Skeletal muscle satellite cell (primary cell): ENCODE data around the gene NAGA.

Experiments used
- H3K27me3 ChIP-seq: 2 replicates; pipeline ENCODE4 v1.7.0; 2013; ENCODE audit warnings: low read length; ENCODE audit not compliant: control insufficient read depth, insufficient read depth
- H3K36me3 ChIP-seq: 2 replicates; pipeline ENCODE4 v1.7.0; 2013; ENCODE audit warnings: mild to moderate bottlenecking, control low read depth, low read length; ENCODE audit not compliant: insufficient read depth
- H3K4me1 ChIP-seq: 2 replicates; pipeline ENCODE4 v1.7.0; 2013; ENCODE audit warnings: low read length; ENCODE audit not compliant: control insufficient read depth, insufficient read depth
- H3K4me2 ChIP-seq: 2 replicates; pipeline ENCODE4 v1.7.0; 2013; ENCODE audit warnings: mild to moderate bottlenecking, low read length
- H3K4me3 ChIP-seq: 2 replicates; pipeline ENCODE4 v1.7.0; 2013; ENCODE audit warnings: low read length
- H3K9ac ChIP-seq: 2 replicates; pipeline ENCODE4 v1.7.0; 2013; ENCODE audit warnings: mild to moderate bottlenecking, low read depth, low read length, moderate library complexity
- H3K9me3 ChIP-seq: replicated peaks from 2 replicates; pipeline ENCODE4 v1.7.0; 2013; ENCODE audit warnings: mild to moderate bottlenecking, control low read depth, low read length

Gene NAGA

GRCh38 chr22:42061041-42061440, 9.6 kb downstream of the NAGA start:
- Histone ChIP-seq H3K4me3 (no peak overlapping the region), H3K4me1 (no peaks in the 10 kb centered on the region), H3K4me2 (no peak overlapping the region), H3K9me3 (no peaks in the 10 kb centered on the region), H3K9ac (no peak overlapping the region), H3K27me3 (no peaks in the 10 kb centered on the region), H3K36me3 (peaks cover 27% of the 10 kb centered on the region)

GRCh38 chr22:42060489-42060888, 10.1 kb downstream of the NAGA start:
- Histone ChIP-seq H3K4me1 (no peaks in the 10 kb centered on the region), H3K9me3 (no peaks in the 10 kb centered on the region), H3K4me3 (no peak overlapping the region), H3K4me2 (no peak overlapping the region), H3K27me3 (no peaks in the 10 kb centered on the region), H3K9ac (no peak overlapping the region), H3K36me3 (peaks cover 23% of the 10 kb centered on the region)

- Histone ChIP-seq H3K9ac (no peak overlapping the region), H3K27me3 (no peaks in the 10 kb centered on the region), H3K36me3 (peaks cover 19% of the 10 kb centered on the region), H3K9me3 (no peaks in the 10 kb centered on the region), H3K4me3 (no peak overlapping the region), H3K4me1 (no peaks in the 10 kb centered on the region), H3K4me2 (no peak overlapping the region)
These were observed 13.7 kb downstream of the NAGA start for GRCh38 chr22:42056757-42057511.

DNA sequence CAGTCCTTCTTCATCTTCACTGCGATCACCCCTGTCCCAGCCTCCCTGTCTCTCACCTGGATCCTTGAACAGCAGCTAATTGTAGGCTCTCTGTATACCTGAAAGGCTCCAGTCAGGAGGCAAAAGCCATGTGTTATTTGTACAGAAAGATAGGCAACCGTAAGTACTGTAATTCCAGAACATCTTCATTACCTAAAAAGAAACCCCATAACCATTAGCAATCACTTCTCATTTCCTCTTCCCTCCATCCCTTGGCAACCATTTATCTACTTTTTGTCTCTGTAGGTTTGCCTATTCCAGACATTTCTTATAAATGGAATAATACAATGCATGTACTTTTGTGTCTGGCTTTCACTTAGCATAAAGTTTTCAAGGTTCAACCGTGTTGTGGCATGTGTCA, 17.8 kb downstream of the NAGA start:
- Histone ChIP-seq H3K36me3 (no peaks in the 10 kb centered on the region), H3K9me3 (no peaks in the 10 kb centered on the region), H3K27me3 (no peaks in the 10 kb centered on the region), H3K4me1 (no peaks in the 10 kb centered on the region), H3K4me2 (no peak overlapping the region), H3K9ac (no peak overlapping the region), H3K4me3 (no peak overlapping the region)

- no peak overlapping the region for H3K4me2 ChIP-seq
- no peaks in the 10 kb centered on the region for H3K27me3 ChIP-seq
- H3K4me3 ChIP-seq, result no peak overlapping the region
- H3K4me1 ChIP-seq, result no peaks in the 10 kb centered on the region
- H3K9me3 ChIP-seq, result no peaks in the 10 kb centered on the region
- H3K36me3 ChIP-seq, result no peaks in the 10 kb centered on the region
- H3K9ac ChIP-seq, result no peak overlapping the region
These were observed 19.9 kb downstream of the NAGA start for GRCh38 chr22:42050641-42051180.

- H3K36me3 ChIP-seq, result no peaks in the 10 kb centered on the region
- no peaks in the 10 kb centered on the region for H3K4me1 ChIP-seq
- H3K9me3 ChIP-seq, result no peaks in the 10 kb centered on the region
- H3K4me2 ChIP-seq, result no peak overlapping the region
- H3K9ac ChIP-seq, result no peak overlapping the region
- H3K4me3 ChIP-seq, result no peak overlapping the region
- peaks cover 5% of the 10 kb centered on the region for H3K27me3 ChIP-seq
These were observed 28.8 kb downstream of the NAGA start for GRCh38 chr22:42041784-42042183.

DNA sequence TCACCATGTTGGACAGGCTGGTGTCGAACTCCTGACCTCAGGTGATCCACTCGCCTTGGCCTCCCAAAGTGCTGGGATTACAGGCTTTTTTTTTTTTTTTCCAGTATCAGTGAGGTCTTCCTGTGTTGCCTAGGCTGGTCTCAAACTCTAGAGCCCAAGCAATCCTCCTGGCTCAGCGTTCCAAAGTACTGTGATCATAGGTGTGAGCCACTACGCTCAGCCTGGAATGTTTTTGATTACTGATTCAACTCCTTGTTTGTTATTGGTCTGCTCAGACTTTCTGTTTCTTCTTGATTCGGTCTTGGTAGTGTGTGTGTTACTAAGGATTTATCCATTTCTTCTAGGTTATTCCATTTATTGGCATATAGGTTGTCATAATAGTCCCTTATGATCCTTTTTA, 31.3 kb downstream of the NAGA start:
- Histone ChIP-seq H3K4me3 (no peak overlapping the region), H3K27me3 (peaks cover 12% of the 10 kb centered on the region), H3K4me2 (no peak overlapping the region), H3K4me1 (no peaks in the 10 kb centered on the region), H3K36me3 (no peaks in the 10 kb centered on the region), H3K9me3 (no peaks in the 10 kb centered on the region), H3K9ac (no peak overlapping the region)

DNA sequence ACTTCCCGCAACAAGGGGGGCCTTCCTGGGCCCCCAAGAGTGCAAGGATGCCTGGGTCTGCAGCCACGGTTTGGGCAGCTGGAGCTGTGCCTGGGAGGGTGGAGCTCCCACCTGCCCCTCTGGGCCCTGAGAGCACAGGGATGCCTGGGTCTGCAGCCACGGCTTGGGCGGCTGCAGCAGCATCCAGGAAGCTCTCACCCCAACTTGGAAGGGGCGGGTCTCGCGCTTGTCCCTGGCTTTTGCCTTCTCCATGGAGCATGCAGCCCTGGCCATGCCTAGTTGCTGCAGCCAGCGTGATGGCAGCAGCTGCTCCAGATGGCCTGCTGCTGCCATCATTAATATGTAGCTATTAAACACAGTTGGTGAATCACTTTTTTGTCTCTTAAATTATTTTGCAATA, 35.4 kb downstream of the NAGA start:
- H3K4me1 ChIP-seq, result peaks cover 2% of the 10 kb centered on the region
- H3K9ac ChIP-seq, result no peak overlapping the region
- no peak overlapping the region for H3K4me3 ChIP-seq
- no peak overlapping the region for H3K4me2 ChIP-seq
- H3K36me3 ChIP-seq, result no peaks in the 10 kb centered on the region
- peaks cover 12% of the 10 kb centered on the region for H3K27me3 ChIP-seq
- H3K9me3 ChIP-seq, result peaks cover 5% of the 10 kb centered on the region

DNA sequence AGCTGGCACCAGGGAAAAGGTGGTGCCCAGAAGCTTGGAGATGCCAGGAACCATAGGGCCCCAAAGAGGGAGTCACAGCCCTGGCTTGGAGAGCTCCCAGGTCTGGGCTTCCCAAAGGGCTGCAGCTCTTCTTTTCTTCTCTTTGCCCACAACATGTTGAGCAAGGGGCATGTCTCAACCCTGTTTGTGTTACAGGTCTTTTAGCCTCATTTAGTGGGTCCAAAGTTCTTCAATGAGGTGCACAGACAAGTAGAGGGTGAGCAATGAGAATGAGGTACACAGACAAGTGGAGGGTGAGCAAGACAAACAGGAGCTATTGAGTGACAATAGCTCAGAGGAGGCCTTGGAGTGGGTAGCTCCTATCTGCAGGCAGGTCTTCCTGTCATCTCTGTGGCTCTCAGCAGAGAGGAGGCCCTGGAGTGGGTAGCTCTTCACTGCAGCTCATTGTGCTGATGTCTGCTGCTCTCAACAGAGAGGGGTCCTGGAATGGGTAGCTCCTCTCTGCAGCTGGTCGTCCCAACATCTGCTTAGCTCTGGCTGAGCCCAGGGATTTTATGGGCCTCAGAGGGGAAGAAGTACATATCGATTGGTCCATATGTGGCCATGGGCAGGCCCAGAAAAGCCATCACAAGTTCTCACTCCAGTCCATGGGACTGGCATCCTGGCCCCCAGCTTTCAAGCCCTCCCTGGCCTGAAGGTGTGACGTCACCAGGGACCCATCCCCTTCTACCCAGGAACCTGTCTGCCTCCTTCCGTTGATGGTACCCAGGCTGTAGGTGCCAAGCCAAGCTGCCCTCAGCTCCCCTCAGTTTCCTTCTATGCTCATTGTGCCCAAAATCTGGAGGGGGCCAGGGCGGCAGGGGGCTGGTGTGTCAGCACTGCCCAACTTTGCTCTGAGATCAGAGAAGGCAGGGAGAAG, 37.1 kb downstream of the NAGA start:
- H3K4me2 ChIP-seq, result no peak overlapping the region
- H3K36me3 ChIP-seq, result no peaks in the 10 kb centered on the region
- peaks cover 2% of the 10 kb centered on the region for H3K4me1 ChIP-seq

GRCh38 chr22:42026705-42027104, 43.9 kb downstream of the NAGA start:
- peaks cover 14% of the 10 kb centered on the region for H3K27me3 ChIP-seq
- no peak overlapping the region for H3K9ac ChIP-seq
- no peaks in the 10 kb centered on the region for H3K36me3 ChIP-seq
- no peaks in the 10 kb centered on the region for H3K9me3 ChIP-seq
- H3K4me1 ChIP-seq, result peaks cover 2% of the 10 kb centered on the region
- H3K4me2 ChIP-seq, result no peak overlapping the region
- H3K4me3 ChIP-seq, result no peak overlapping the region

More for the DNA sequence above, 37.1 kb downstream of the NAGA start:
- H3K9ac ChIP-seq, result no peak overlapping the region
- H3K27me3 ChIP-seq, result peaks cover 13% of the 10 kb centered on the region
- H3K4me3 ChIP-seq, result no peak overlapping the region
- H3K9me3 ChIP-seq, result peaks cover 5% of the 10 kb centered on the region

- Histone ChIP-seq H3K4me1 (no peaks in the 10 kb centered on the region), H3K4me2 (no peak overlapping the region), H3K36me3 (no peaks in the 10 kb centered on the region), H3K9me3 (no peaks in the 10 kb centered on the region), H3K4me3 (no peak overlapping the region), H3K9ac (no peak overlapping the region), H3K27me3 (peaks cover 15% of the 10 kb centered on the region)
These were observed 45.2 kb downstream of the NAGA start for GRCh38 chr22:42025421-42025820.
